ENCODE results near the gene GOLGA6B.
"Not testable (repeated sequence)": the region's sequence is repeated elsewhere in the genome, so short reads cannot be mapped to it uniquely, and the experiment has no call there.

Gene GOLGA6B

DNA sequence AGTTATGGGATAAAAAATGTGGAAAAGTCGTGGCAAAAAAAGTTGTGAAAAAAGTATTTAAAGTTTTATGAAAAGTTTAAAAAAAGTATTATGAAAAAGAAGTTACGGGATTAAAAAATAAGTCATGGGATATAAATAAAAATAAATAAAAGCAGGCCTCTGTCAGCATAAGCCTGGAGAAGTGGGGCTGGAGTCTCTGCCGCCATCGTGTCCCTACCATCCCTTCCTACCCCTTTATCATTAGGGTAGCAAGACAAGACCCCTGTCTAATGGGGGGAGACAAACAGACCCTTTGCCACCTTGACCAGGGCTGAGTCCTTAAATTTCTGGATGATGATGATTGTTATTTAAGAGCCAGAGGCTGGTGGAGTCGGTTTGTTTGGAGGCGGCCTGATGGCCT, 15.3 kb downstream of the GOLGA6B start:
- DNase-seq (ENCODE audit: low spot score) = not testable (repeated sequence)

GRCh38 chr15:72670656-72671352, 16.3 kb downstream of the GOLGA6B start:
- DNase-seq (ENCODE audit: low spot score) = peak; percentile 89

- DNase-seq (ENCODE audit: low spot score) = no peak
Observed at GRCh38 chr15:72671525-72671924, 17.0 kb downstream of the GOLGA6B start.

DNA sequence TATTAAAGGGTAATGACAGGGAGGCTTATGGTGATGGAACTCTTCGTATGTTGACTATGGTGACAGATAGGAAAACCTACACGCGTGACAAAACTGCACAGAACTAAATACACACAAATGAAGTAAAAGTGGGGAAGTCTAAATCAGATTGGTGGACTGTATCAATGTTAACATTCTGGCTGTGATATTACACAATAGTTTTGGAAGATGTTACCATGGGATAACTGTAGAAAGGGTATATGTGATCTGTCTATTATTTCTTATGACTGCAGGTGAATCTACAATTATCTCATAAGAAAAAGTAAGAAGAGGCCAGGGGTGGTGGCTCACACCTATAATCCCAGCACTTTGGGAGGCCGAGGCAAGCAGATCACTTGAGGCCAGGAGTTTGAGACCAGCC, 22.3 kb downstream of the GOLGA6B start:
- no peak for DNase-seq (ENCODE audit: low spot score)

DNA sequence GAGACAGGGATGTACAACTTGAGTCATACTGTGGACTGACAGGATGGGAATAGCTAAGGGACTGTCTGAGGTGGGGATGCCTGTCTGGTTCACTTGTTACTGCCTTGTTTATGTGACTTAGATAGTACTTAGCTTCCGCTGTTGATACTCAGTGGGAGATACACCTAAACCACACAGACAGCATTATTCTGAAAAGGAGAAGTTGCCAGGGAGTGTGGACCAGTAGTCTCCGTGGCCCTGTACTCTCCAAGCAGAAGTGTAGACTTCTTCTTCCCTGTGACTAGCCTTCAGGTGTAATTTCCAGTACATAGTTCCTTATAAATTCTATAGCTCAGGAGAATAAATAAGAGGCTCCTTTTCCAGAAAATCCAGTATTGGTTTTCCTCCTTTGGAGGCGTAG, 26.4 kb downstream of the GOLGA6B start:
- DNase-seq (ENCODE audit: low spot score) = no peak

- no peak for DNase-seq (ENCODE audit: low spot score)
Observed at GRCh38 chr15:72682772-72683171, 28.3 kb downstream of the GOLGA6B start.

- DNase-seq (ENCODE audit: low spot score) = no peak
Observed at GRCh38 chr15:72685301-72685924, 30.9 kb downstream of the GOLGA6B start.

DNA sequence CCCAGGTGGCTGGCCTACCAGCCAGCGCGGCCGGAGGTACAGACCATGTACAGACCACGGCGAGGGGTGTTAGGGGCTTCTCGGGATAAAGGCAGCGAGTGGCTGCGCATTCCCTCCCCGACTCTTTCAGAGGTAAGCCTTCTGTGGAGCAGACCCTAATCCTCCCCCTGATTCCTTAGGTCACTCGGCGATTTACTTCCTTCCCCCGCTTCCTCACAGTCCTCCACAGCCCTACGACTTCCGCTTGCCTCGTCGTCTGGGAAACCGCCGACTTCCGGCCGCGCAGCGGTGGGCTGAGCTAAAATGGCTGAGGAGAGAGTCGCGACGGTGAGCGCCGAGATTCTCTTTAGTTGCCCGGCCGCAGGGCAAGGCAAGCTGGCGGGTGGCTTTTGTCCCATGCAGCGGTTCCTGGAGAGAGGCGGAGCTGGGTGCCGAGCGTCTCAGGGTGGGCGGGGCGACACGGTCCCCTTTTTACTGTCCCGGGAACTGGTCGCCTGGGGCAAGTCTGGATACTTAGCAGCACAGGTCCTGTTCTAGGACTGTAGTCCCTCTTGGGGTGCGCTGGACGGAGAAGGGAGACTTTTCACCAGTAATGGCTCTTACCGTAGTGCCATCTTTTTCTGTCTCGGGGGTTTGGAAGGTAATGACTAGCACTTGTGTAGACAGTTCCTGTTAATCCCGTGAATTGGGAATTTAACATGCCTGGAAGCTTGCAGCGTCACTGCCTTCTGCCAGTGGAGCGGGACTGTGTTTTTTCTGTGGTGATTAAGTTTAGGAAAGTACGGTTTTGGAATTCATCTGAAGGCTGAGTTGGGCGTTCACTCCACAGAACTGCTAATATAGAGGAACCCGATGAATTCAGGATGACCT, 31.7 kb downstream of the GOLGA6B start, which contains the start of the genes BBS4 and HIGD2B:
Gene BBS4, plus strand, starts transcription at position 283 of the 870 bp plus-strand sequence. Its CDS starts 21 bp downstream, at position 304.
Gene HIGD2B, minus strand, starts transcription at position 258 of the 870 bp plus-strand sequence. CDS start 9,808 bp downstream, outside the sequence.
- DNase-seq (ENCODE audit: low spot score) = peak; percentile 94

DNA sequence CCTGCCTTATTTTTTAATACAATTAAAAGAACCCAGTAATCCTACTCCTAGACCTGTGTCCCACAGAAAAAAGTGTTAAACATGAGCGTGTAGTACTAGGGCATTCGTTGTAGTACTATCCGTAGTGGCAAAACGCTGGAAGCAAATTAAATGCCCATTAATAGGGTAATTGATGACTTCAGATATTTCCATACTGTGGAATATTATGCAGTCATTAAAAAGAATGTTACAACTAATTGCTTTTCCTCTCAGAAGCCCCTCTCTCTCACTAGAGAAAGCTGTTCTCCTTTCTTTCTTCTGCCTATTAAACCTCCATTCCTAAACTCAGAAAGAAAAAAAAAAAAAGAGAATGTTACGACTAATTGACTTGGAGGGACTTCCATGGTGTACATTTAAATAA, 34.2 kb downstream of the GOLGA6B start:
- no peak for DNase-seq (ENCODE audit: low spot score)

GRCh38 chr15:72690938-72691337, 36.4 kb downstream of the GOLGA6B start:
- no peak for DNase-seq (ENCODE audit: low spot score)

- no peak for DNase-seq (ENCODE audit: low spot score)
Observed at GRCh38 chr15:72698938-72699337, 44.4 kb downstream of the GOLGA6B start.

- DNase-seq (ENCODE audit: low spot score) = no peak
Observed at GRCh38 chr15:72700076-72700475, 45.6 kb downstream of the GOLGA6B start.

- DNase-seq (ENCODE audit: low spot score) = no peak
Observed at GRCh38 chr15:72706266-72706665, 51.8 kb downstream of the GOLGA6B start.

DNA sequence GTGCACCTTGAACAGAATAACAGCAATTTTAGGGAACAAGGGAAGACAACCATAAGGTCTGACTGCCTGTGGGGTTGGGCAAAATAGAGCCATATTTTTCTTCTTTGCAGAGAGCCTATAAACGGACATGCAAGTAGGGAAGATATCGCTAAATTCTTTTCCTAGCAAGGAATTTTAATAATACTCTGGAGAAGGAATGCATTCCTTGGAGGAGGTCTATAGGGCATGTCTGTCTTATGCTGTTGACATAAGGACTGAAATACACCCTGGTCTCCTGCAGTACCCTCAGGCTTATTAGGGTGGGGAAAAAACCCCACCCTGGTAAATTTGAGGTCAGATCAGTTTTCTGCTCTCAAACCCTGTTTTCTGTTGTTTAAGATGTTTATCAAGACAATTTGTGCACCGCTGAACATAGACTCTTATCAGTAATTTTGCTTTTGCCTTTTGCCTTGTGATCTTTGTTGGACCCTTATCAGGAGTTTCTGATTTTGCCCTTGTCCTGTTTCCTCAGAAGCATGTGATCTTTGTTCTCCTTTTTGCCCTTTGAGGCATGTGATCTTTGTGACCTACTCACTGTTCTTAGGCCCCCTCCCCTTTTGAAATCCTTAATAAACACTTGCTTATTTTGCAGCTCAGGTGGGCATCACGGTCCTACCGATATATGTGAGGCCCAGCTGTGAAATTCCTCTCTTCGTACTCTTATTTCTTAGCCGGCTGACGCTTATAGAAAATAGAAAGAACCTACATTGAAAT, 54.2 kb downstream of the GOLGA6B start:
- DNase-seq (ENCODE audit: low spot score) = not testable (repeated sequence)
